Measurements from ENCODE around the gene INSRR. TPM values are rescaled to one million over a fixed set of nuclear protein-coding genes. Genes with fewer than 3 reads are reported as not detected.

INSRR gene
- total RNA-seq, 1 experiment from 2014 or later: not detected

DNA sequence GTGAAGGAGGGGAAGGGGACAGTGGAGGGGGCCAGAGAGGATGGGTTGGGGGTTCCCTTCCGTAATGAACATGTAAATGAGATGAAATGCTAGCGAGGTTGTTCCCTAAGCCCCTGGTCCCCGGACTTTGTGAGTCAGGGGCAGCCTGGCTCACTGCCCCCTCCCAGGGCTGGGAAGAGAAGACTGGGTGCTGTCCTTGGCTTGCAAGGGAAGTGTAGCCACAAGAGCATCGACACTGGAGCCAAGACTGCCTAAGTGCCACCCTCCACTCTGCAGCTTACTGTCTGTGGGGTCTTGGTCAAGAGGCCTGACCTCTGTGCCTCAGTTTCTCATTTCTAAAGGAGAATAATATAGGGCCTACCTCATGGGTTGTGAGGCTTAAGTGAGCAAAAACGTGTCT, 35.1 kb upstream of the INSRR start:
- H3K9me2 ChIP-seq (ENCODE audit: insufficient read depth): no peaks in the 10 kb centered on the region
- no peak overlapping the region for H3K4me2 ChIP-seq
- intact Hi-C loops (cut with micrococcal nuclease; ENCODE audit: unreplicated experiment): loop anchor here (5.0 to 10.0 kb wide), 2 partner anchors 181 to 263 kb away; no protein-coding TSS in a partner anchor
- peaks cover 28% of the 10 kb centered on the region for H3F3A ChIP-seq (ENCODE audit: insufficient read depth, low read depth)
- H4K20me1 ChIP-seq (ENCODE audit: insufficient read depth): no peaks in the 10 kb centered on the region
- no TSS peak for BruUV-seq (replicated peaks)
- peaks cover 8% of the 10 kb centered on the region; the same call in 1 of the 2 replicates for H3K27me3 ChIP-seq (ENCODE audit: insufficient read depth, low read depth)
- no peak overlapping the region for H2AFZ ChIP-seq
- no peak for DNase-seq
- peaks cover 39% of the 10 kb centered on the region for H3K4me1 ChIP-seq (replicated peaks; ENCODE audit: insufficient read depth)
- POLR2A ChIA-PET (ENCODE audit: unreplicated experiment): no interaction called here
- CTCF ChIA-PET: no interaction called here
- H3K9me3 ChIP-seq (ENCODE audit: insufficient read depth, low read depth): no peaks in the 10 kb centered on the region
- H3K36me3 ChIP-seq (ENCODE audit: low read depth): no peaks in the 10 kb centered on the region
- no peak overlapping the region for H3K27ac ChIP-seq
- H3K79me2 ChIP-seq (ENCODE audit: low read depth): no peaks in the 10 kb centered on the region
- TF ChIP-seq, protein P1, sequence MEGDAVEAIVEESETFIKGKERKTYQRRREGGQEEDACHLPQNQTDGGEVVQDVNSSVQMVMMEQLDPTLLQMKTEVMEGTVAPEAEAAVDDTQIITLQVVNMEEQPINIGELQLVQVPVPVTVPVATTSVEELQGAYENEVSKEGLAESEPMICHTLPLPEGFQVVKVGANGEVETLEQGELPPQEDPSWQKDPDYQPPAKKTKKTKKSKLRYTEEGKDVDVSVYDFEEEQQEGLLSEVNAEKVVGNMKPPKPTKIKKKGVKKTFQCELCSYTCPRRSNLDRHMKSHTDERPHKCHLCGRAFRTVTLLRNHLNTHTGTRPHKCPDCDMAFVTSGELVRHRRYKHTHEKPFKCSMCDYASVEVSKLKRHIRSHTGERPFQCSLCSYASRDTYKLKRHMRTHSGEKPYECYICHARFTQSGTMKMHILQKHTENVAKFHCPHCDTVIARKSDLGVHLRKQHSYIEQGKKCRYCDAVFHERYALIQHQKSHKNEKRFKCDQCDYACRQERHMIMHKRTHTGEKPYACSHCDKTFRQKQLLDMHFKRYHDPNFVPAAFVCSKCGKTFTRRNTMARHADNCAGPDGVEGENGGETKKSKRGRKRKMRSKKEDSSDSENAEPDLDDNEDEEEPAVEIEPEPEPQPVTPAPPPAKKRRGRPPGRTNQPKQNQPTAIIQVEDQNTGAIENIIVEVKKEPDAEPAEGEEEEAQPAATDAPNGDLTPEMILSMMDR (conservative IDR thresholded peaks at IDR 0.05): no peak
- TF ChIP-seq EZH2 (IDR thresholded peaks at IDR 0.05; ENCODE audit: low read depth): no peak
- H3K4me3 ChIP-seq: no peak overlapping the region

DNA sequence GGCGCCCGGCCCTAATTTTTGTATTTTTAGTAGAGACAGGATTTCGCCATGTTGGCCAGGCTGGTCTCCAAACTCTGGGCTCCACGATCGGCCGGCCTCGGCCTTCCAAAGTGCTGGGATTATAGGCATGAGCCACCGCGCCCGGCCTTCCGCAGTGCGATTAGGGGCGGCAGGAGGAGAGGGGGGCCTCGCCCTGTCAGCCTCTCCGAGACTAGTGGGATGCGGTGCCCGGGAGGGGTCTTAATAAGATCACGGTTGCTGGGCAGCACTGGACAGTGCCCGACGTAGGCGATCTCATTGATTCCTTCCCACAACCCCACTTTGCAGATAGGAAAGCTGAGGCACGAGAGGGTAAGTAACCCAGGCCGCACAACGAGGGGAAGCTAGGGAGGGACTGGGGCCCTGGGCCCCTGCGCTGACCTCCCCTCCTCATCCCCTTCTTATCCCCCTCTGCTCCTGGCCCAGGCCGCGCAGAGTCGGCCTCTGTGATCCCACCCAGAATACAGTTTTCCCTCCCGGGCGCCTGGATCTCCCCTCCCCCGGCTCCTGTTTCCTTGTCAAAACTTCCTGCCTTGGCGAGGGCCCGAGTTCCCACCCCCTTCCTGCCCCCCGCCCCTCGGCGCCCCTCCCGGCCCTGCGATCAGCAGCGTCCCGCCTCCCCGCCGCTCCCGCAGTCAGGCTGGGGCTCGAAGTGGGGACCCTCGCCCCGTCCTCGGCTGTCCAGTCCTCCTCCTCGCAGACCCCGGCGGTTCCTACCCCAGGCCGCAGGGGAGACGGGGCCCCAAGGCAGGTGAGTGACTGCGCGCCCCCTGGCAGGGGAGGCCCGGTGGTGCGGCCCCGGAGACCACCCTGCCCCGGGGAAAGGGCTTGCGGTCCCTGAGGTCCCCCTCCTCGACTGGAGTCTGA, 34.4 kb upstream of the INSRR start, which contains the start of gene PEAR1:
Gene PEAR1 (plus strand): TSS at position 671 of the 906 bp plus-strand sequence. CDS start 10,209 bp downstream, outside the sequence.
- no peak for TF ChIP-seq EZH2 (IDR thresholded peaks at IDR 0.05; ENCODE audit: low read depth)
- TF ChIP-seq, protein P1 (conservative IDR thresholded peaks at IDR 0.05): no peak
- Histone ChIP-seq H2AFZ (no peak within 1 kb of the TSS; the same call in 1 of the 2 replicates), H3F3A (ENCODE audit: insufficient read depth, low read depth) (peaks cover 28% of the 10 kb centered on the region), H3K4me3 (peak within 1 kb of the TSS; percentile 24; the same call in 1 of the 2 replicates), H3K36me3 (ENCODE audit: low read depth) (no peaks in the 10 kb centered on the region), H4K20me1 (ENCODE audit: insufficient read depth) (no peaks in the 10 kb centered on the region), H3K27ac (no peak within 1 kb of the TSS), H3K4me1 (replicated peaks; ENCODE audit: insufficient read depth) (peaks cover 32% of the 10 kb centered on the region), H3K9me3 (ENCODE audit: insufficient read depth, low read depth) (no peaks in the 10 kb centered on the region), H3K9me2 (ENCODE audit: insufficient read depth) (no peaks in the 10 kb centered on the region), H3K4me2 (peak within 1 kb of the TSS; percentile 60), H3K27me3 (ENCODE audit: insufficient read depth, low read depth) (peaks cover 8% of the 10 kb centered on the region; the same call in 1 of the 2 replicates), H3K79me2 (ENCODE audit: low read depth) (no peaks in the 10 kb centered on the region)
- no peak for DNase-seq
- POLR2A ChIA-PET (ENCODE audit: unreplicated experiment): interaction anchor here (0.6 kb wide), 1 partner anchor 38 kb away, joined by 6 read pairs; no protein-coding TSS in a partner anchor
- intact Hi-C loops (cut with micrococcal nuclease; ENCODE audit: unreplicated experiment): loop anchor here (5.0 to 10.0 kb wide), 2 partner anchors 182 to 264 kb away; no protein-coding TSS in a partner anchor
- CTCF ChIA-PET: interaction anchor here (0.6 to 0.7 kb wide), 4 partner anchors 13 to 204 kb away, joined by 4 to 11 read pairs (median 8); partner anchors contain the start of gene LRRC71
- no TSS peak for BruUV-seq (replicated peaks)

Measured in PC-9 (cell line).